HCT116 (cell line): ENCODE measurements around the gene SPP2. TPM values are rescaled to one million over a fixed set of nuclear protein-coding genes. Genes with fewer than 3 reads are reported as not detected.

Experiments
- ATAC-seq: fragments of 200-7000 bp; cut with Tn5 transposase; 2 replicates; pipeline ENCODE4 v1.9.1; 2020; ENCODE audit warnings: mild to moderate bottlenecking, moderate library complexity
- BruUV-seq: library from RNA; stranded (reverse); fragments of 400-500 nt; replicated peaks from 2 replicates; lab custom pipeline; 2021; lab: Mats Ljungman, UMichigan
- CTCF ChIA-PET: fragments of 300-600 bp; sonication (Branson Sonifier 250); formaldehyde crosslinking; loops from one replicate; lab custom pipeline; 2021; ENCODE audit warnings: antibody characterized with exemption; lab: Charles Lee
- POLR2A ChIA-PET: fragments of 300-600, 350-600 bp; sonication (Branson Sonifier 250); formaldehyde crosslinking; loops from one replicate; lab custom pipeline; 2021; ENCODE audit warnings: antibody characterized with exemption; lab: Charles Lee
- RAD21 ChIA-PET, 2 experiments: fragments of 300-600 bp; sonication (Branson Sonifier 250); formaldehyde crosslinking; loops; one replicate each; lab custom pipeline; 2023; ENCODE audit warnings: low total read pairs in 2 of 2; ENCODE audit not compliant: uncharacterized antibody in 2 of 2, unreplicated experiment in 2 of 2, low non-redundant PET in 1 of 2; lab: Charles Lee
- DNase-seq: peaks from one replicate; pipeline ENCODE4 v3.0.0-alpha.2; 2010; ENCODE audit warnings: low read depth, low spot score
- H2AFZ ChIP-seq: fragments of 200-600 bp; shearing (Covaris generic), sonication (generic); 2 replicates; pipeline ENCODE4 v1.6.1; 2017; ENCODE audit warnings: low read depth, mixed run types, mixed read lengths, antibody characterized with exemption, low read length; ENCODE audit not compliant: poor library complexity, severe bottlenecking
- H3K27ac ChIP-seq: 2 replicates; pipeline ENCODE4 v1.5.1; 2012; ENCODE audit warnings: low read depth, low read length
- H3K27me3 ChIP-seq: fragments of 200-600 bp; sonication (generic); 2 replicates; pipeline ENCODE4 v1.6.1; 2016; ENCODE audit warnings: mixed run types, low read length, mixed read lengths; ENCODE audit not compliant: insufficient read depth
- H3K36me3 ChIP-seq, 2 experiments: fragments of 200-500 bp in 1 of 2; fragments of 200-600 bp in 1 of 2; sonication (Bioruptor generic) in 1 of 2; sonication (generic) in 1 of 2; 2 replicates each; pipeline versions ENCODE4 v1.5.1 to v1.6.1; 2014 to 2016; ENCODE audit warnings: low read length in 2 of 2, inconsistent platforms in 1 of 2, mixed read lengths in 1 of 2, mixed run types in 1 of 2; ENCODE audit not compliant: insufficient read depth in 2 of 2, control insufficient read depth in 1 of 2
- H3K4me1 ChIP-seq, 2 experiments: fragments of 200-600 bp in 1 of 2; sonication (generic) in 1 of 2; 2 replicates each; pipeline versions ENCODE4 v1.5.1 to v1.6.1; 2012 to 2017; ENCODE audit warnings: low read length in 2 of 2, inconsistent platforms in 1 of 2, mild to moderate bottlenecking in 1 of 2, mixed read lengths in 1 of 2, mixed run types in 1 of 2, moderate library complexity in 1 of 2; ENCODE audit not compliant: insufficient read depth in 2 of 2, control insufficient read depth in 1 of 2
- H3K4me2 ChIP-seq: fragments of 200-600 bp; sonication (generic); 2 replicates; pipeline ENCODE4 v1.6.1; 2017; ENCODE audit warnings: mixed run types, low read length, mixed read lengths
- H3K4me3 ChIP-seq, 2 experiments: fragments of 200-600 bp in 1 of 2; sonication (generic) in 1 of 2; replicated peaks in 1 of 2; 2 replicates each; pipeline ENCODE4 v1.5.1; 2011 to 2016; ENCODE audit warnings: low read length in 2 of 2, control low read depth in 1 of 2, low read depth in 1 of 2, mild to moderate bottlenecking in 1 of 2, mixed read lengths in 1 of 2, mixed run types in 1 of 2
- H3K79me2 ChIP-seq: fragments of 200-600 bp; sonication (generic); 2 replicates; pipeline ENCODE4 v1.6.1; 2017; ENCODE audit warnings: mild to moderate bottlenecking, mixed run types, low read length, moderate library complexity, mixed read lengths; ENCODE audit not compliant: insufficient read depth
- H3K9ac ChIP-seq: fragments of 200-600 bp; sonication (generic); 2 replicates; pipeline ENCODE4 v1.6.1; 2016; ENCODE audit warnings: low read length, mixed read lengths
- H3K9me2 ChIP-seq: fragments of 200-600 bp; sonication (generic), shearing (Covaris generic); 2 replicates; pipeline ENCODE4 v1.6.1; 2017; ENCODE audit warnings: mixed run types, mild to moderate bottlenecking, moderate library complexity; ENCODE audit not compliant: insufficient read depth
- H3K9me3 ChIP-seq, 2 experiments: fragments of 200-500 bp in 1 of 2; fragments of 200-600 bp in 1 of 2; sonication (Bioruptor generic) in 1 of 2; sonication (generic) in 1 of 2; 2 replicates each; pipeline ENCODE4 v1.6.1; 2014 to 2017; ENCODE audit warnings: low read length in 2 of 2, mixed read lengths in 2 of 2, inconsistent platforms in 1 of 2, low read depth in 1 of 2, mild to moderate bottlenecking in 1 of 2, mixed run types in 1 of 2, moderate library complexity in 1 of 2; ENCODE audit not compliant: control insufficient read depth in 1 of 2, insufficient read depth in 1 of 2
- H4K20me1 ChIP-seq: fragments of 200-600 bp; sonication (generic), shearing (Covaris generic); 2 replicates; pipeline ENCODE4 v1.6.1; 2017; ENCODE audit warnings: mixed run types, mild to moderate bottlenecking, moderate library complexity; ENCODE audit not compliant: insufficient read depth
- ATF3 ChIP-seq: IDR thresholded peaks from 2 replicates; pipeline ENCODE4 v1.6.1; 2012
- CBX3 ChIP-seq: IDR thresholded peaks from 2 replicates; pipeline ENCODE4 v1.6.1; 2012; ENCODE audit warnings: low read depth
- CEBPB ChIP-seq: IDR thresholded peaks from 2 replicates; pipeline ENCODE4 v1.6.1; 2012; ENCODE audit warnings: low read depth
- ELF1 ChIP-seq: IDR thresholded peaks from 2 replicates; pipeline ENCODE4 v1.6.1; 2012; ENCODE audit warnings: low read depth, borderline replicate concordance
- FOSL1 ChIP-seq: IDR thresholded peaks from 2 replicates; pipeline ENCODE4 v1.6.1; 2012; ENCODE audit warnings: low read depth
- JUND ChIP-seq: IDR thresholded peaks from 2 replicates; pipeline ENCODE4 v1.6.1; 2012
- MAX ChIP-seq: IDR thresholded peaks from 2 replicates; pipeline ENCODE4 v1.6.1; 2012
- POLR2A ChIP-seq: IDR thresholded peaks from 2 replicates; pipeline ENCODE4 v1.7.0; 2011; ENCODE audit warnings: borderline replicate concordance; ENCODE audit not compliant: insufficient read depth, insufficient read length; ENCODE audit errors: extremely low read depth
- POLR2AphosphoS5 ChIP-seq: IDR thresholded peaks from 2 replicates; pipeline ENCODE4 v1.6.1; 2011; ENCODE audit warnings: mild to moderate bottlenecking, low read depth, low read length, moderate library complexity
- REST ChIP-seq: IDR thresholded peaks from 2 replicates; pipeline ENCODE4 v1.6.1; 2012; ENCODE audit warnings: low read depth
- SP1 ChIP-seq: IDR thresholded peaks from 2 replicates; pipeline ENCODE4 v1.6.1; 2012; ENCODE audit warnings: low read depth
- TCF7L2 ChIP-seq: IDR thresholded peaks from 2 replicates; pipeline ENCODE4 v1.7.0; 2011; ENCODE audit warnings: borderline replicate concordance, inconsistent platforms; ENCODE audit not compliant: insufficient read depth, insufficient read length; ENCODE audit errors: extremely low read depth
- YY1 ChIP-seq: IDR thresholded peaks from 2 replicates; pipeline ENCODE4 v1.6.1; 2011; ENCODE audit warnings: low read length, low read depth, moderate library complexity, mild to moderate bottlenecking; ENCODE audit not compliant: insufficient replicate concordance; ENCODE audit errors: extremely low read depth
- ZBTB33 ChIP-seq: IDR thresholded peaks from 2 replicates; pipeline ENCODE4 v1.6.1; 2011; ENCODE audit warnings: mild to moderate bottlenecking, low read length, moderate library complexity; ENCODE audit not compliant: insufficient replicate concordance; ENCODE audit errors: extremely low read depth
- ZNF274 ChIP-seq: fragments of 200-500 bp; sonication (Bioruptor generic); IDR thresholded peaks from 2 replicates; pipeline ENCODE4 v1.6.1; 2014; ENCODE audit warnings: mild to moderate bottlenecking, low read depth, low read length, inconsistent platforms
- intact Hi-C: fragments of 100-400 bp; cut with micrococcal nuclease; formaldehyde crosslinking; loops from 2 replicates; pipeline ENCODE4 v1.10.0; 2022
- total RNA-seq: library from RNA; stranded (reverse); gene quantifications from one replicate; pipeline ENCODE4 v1.2.1, GENCODE V29; 2021; ENCODE audit not compliant: unreplicated experiment

SPP2 gene
- total RNA-seq, 1 experiment from 2014 or later = not detected

GRCh38 chr2:234048049-234048448 lies 2.5 kb upstream of the SPP2 start:
- BruUV-seq = no TSS peak
- H3K9ac ChIP-seq = no peak overlapping the region
- H3K79me2 ChIP-seq = no peaks in the 10 kb centered on the region
- POLR2A ChIA-PET = no interaction called here
- DNase-seq (no peak), ATAC-seq (no peak)
- H3K27me3 ChIP-seq = no peaks in the 10 kb centered on the region
- H3K9me3 ChIP-seq = no peaks in the 10 kb centered on the region
- no peak overlapping the region for H3K4me2 ChIP-seq
- no peaks in the 10 kb centered on the region for H3K36me3 ChIP-seq
- H3K4me1 ChIP-seq = peaks cover 4 to 15% of the 10 kb centered on the region in 2 experiments; a peak in 3 of 4 replicates
- intact Hi-C loops = no loop called here
- H4K20me1 ChIP-seq = no peaks in the 10 kb centered on the region
- no peak overlapping the region for H3K27ac ChIP-seq
- RAD21 ChIA-PET = no interaction called here
- TF ChIP-seq YY1 = no peak
- no peak for TF ChIP-seq JUND
- no peak for TF ChIP-seq REST
- no peak for TF ChIP-seq POLR2A
- no peak overlapping the region for H3K4me3 ChIP-seq
- H2AFZ ChIP-seq = no peak overlapping the region
- H3K9me2 ChIP-seq = no peaks in the 10 kb centered on the region
- CTCF ChIA-PET = no interaction called here

- ATAC-seq (no peak), DNase-seq (no peak)
- H3K27ac ChIP-seq = no peak overlapping the region
- no peaks in the 10 kb centered on the region for H4K20me1 ChIP-seq
- no peaks in the 10 kb centered on the region for H3K4me1 ChIP-seq
- ChIA-PET POLR2A (no interaction called here), CTCF (no interaction called here), RAD21 (no interaction called here)
- BruUV-seq = no TSS peak
- no peaks in the 10 kb centered on the region for H3K36me3 ChIP-seq
- H3K9ac ChIP-seq = no peak overlapping the region
- H3K4me2 ChIP-seq = no peak overlapping the region
- H3K9me2 ChIP-seq = no peaks in the 10 kb centered on the region
- intact Hi-C loops = no loop called here
- no peaks in the 10 kb centered on the region for H3K9me3 ChIP-seq
- no peaks in the 10 kb centered on the region for H3K79me2 ChIP-seq
- no peaks in the 10 kb centered on the region for H3K27me3 ChIP-seq
- H2AFZ ChIP-seq = no peak overlapping the region
- no peak overlapping the region for H3K4me3 ChIP-seq
- no peak for TF ChIP-seq ZNF274
- no peak for TF ChIP-seq MAX
- no peak for TF ChIP-seq ATF3
- no peak for TF ChIP-seq ELF1
- no peak for TF ChIP-seq SP1
- TF ChIP-seq CEBPB = no peak
- no peak for TF ChIP-seq FOSL1
- TF ChIP-seq POLR2AphosphoS5 = no peak
- no peak for TF ChIP-seq TCF7L2
- no peak for TF ChIP-seq POLR2A
- no peak for TF ChIP-seq ZBTB33
- TF ChIP-seq CBX3 = no peak
Measured at GRCh38 chr2:234051374-234052070, 1.0 kb downstream of the SPP2 start.
